Epidermal melanocyte (primary cell): ENCODE data around the gene PDE4DIP.
"Not testable (repeated sequence)": the region's sequence is repeated elsewhere in the genome, so short reads cannot be mapped to it uniquely, and the experiment has no call there.

Experiments
- DNase-seq: peaks from one replicate; pipeline ENCODE4 v3.0.0; 2011; ENCODE audit warnings: low spot score; ENCODE audit not compliant: insufficient read length

The PDE4DIP gene

GRCh38 chr1:148869634-148869961 lies 25.4 kb downstream of the PDE4DIP start:
- not testable (repeated sequence) for DNase-seq

- DNase-seq: not testable (repeated sequence)
These were observed 30.5 kb downstream of the PDE4DIP start for GRCh38 chr1:148874408-148875388.

DNA sequence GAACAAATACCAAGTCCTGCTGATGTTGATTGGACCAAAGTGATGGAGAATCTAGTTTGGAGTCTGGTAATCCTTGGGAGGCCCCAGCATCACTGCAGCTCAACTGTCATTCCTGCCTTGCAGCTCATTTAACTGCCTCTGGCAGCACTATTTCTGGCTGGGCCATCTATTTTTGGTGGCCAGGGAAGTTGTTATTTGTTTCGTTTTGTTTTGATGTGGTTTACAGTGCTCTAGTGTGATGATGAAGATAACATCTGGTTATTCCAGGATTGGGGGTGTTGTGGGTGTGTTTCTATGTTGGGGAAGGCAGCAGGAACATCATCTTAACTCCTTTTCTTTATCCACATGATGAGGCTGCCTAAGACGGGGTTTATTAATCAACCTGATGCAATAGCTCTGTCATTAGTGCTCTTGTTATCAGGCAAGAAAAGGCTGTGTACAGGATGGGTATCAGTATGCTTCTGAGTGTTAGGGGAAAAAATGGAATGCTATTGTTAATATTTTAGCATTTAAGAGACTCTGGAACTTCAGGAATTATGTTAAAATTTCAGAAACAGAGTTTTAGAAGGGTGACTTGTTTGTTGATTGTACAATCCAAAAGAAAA lies 35.7 kb downstream of the PDE4DIP start:
- DNase-seq: not testable (repeated sequence)

DNA sequence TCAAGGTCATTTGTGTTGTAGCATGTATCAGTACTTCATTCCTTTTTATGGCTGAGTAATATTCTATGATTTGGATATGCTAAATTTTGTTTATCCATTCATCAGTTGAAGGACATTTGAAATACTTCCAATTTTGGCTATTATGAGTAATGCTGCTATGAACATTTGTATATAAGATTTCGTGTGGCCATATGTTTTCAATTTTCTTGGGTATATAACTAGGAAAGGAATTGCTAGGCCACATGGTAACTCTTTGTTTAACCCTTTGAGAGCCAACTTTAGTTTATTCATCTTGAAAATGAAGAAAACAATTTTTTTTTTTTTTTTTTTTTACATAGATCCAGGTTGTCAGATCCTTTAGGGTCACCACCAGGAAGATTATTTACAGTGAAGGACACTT lies 37.0 kb downstream of the PDE4DIP start:
- not testable (repeated sequence) for DNase-seq

DNA sequence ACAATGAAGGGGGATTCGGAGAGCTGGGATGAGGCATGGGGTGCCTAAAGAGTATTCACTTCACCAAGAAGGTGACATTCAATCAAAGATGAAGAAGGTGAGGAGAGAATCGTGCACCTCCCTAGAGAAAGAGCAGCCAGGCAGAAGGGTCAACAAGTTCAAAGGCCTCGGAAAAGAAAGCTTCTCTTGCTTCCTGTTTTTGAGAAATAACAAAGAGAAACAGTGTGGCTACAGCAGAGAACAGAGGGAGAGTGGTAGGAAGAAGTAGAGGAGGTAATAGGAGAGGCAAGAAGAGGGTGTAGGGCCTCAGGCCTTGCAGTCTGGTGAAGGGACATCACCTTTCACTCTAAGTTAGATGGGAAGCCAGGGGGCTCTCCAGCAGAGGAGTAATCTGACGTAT lies 41.0 kb downstream of the PDE4DIP start:
- DNase-seq: not testable (repeated sequence)

GRCh38 chr1:148886293-148886692 lies 42.1 kb downstream of the PDE4DIP start:
- DNase-seq: not testable (repeated sequence)

DNA sequence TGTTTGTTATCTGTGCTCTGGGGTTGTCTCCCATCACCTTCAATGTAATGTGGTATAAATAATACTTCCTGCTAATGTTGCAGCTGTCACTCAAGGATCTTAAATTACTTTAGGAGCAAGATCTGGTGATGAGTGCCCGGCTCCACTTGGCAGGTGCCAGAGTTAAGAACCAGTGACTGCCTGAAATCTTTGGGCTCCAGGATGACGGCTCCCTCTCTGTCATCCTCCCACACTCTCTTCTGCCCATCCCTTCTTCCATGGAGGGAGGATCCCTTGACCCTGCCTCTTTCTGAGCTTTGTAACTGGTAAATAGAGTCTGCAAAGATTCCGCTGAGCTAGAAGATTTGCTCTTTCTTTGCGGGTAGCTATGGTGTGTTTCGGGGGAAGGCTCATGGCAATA lies 44.4 kb downstream of the PDE4DIP start:
- not testable (repeated sequence) for DNase-seq

DNA sequence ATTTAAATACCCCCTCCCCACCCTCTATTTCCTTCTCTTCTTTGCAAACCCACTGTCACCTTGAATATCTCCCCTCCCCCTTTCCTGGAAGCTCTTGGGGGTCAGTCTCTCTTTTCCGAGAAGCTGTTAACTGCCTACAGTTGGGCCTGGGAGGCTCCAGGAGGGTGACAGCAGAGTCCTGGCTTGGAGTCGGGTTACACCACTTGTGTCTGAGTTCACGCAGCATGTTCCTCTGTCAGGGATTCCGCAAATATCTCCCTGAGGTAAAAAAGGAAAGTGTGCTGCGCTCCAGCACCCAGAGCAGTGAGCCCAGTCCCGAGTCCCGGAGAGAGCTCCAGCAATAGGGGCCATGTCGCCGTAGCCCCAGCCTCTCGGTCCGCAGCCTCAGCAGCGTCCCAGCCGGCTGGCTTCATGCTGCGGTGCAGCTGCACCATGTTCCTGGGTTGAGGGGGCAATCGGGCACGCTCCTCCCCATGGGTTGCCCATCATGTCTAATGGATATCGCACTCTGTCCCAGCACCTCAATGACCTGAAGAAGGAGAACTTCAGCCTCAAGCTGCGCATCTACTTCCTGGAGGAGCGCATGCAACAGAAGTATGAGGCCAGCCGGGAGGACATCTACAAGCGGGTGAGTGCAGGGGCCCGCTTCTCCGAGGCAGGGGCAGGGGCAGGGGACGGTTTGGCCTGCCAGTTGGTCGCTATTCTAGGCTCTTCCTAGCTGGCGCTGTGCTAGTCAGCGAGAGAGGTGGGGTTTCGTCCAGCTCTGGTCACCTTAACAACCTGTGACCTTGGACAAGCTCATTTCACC lies 45.2 kb downstream of the PDE4DIP start:
- DNase-seq: not testable (repeated sequence)

DNA sequence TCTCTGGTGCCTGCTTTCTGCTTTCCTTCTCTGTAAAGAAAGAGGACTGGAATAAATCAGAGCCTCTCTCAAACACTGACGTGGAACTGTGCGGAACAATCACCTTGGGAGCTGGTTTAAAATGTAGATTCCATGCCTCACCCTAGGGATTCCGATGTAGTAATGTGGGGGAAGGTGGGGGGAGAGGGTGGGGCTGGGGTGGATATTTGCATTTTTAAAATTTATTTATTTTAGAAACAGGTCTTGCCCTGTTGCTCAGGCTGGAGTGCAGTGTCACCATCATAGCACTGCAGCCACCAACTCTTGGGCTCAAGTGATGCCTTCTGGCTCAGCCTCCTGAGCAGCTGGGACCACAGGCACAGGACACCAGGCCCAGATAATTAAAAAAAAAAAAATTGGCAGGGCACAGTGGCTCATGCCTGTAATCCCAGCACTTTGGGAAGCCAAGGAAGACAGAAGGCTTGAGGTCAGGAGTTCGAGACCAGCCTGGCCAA lies 45.9 kb downstream of the PDE4DIP start:
- not testable (repeated sequence) for DNase-seq

GRCh38 chr1:148894360-148895352 lies 50.4 kb downstream of the PDE4DIP start:
- DNase-seq: not testable (repeated sequence)

DNA sequence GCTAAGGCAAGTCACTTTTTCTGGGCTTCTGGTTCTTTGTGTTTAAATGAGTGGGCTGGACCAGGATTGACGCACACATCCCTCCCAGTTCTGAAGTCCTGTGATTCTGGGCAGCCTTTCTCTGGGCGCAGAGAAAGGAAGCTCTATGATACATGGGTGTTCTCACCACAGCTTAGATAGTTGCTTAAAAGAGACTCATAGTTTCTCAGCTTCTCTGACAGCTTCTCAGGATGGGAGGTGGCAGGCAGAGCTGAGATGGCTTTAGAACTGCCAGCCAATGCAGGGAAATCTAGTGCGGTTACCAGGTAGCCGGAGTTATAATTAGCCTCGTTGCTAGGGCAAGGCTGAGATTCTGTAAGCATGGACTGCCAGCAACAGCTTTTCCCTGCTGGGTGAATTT lies 55.8 kb downstream of the PDE4DIP start:
- not testable (repeated sequence) for DNase-seq

- not testable (repeated sequence) for DNase-seq
These were observed 56.5 kb downstream of the PDE4DIP start for GRCh38 chr1:148900691-148901090.

GRCh38 chr1:148901150-148901952 lies 57.1 kb downstream of the PDE4DIP start:
- DNase-seq: not testable (repeated sequence)

DNA sequence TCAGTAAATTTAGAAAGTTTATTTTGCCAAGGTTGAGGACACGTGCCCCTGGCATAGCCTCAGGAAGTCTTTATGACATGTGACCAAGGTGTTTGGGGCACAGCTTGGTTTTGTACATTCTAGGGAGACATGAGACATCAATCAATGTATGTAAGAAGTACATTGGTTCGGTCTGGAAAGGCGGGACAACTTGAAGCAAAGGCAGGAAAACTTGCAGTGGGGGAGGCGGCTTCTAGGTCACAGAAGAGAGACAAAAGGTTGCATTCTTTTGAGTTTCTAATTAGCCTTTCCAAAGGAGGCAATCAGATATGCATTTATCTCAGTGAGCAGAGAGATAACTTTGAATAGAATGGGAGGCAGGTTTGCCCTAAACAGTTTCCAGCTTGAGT lies 57.7 kb downstream of the PDE4DIP start:
- not testable (repeated sequence) for DNase-seq

DNA sequence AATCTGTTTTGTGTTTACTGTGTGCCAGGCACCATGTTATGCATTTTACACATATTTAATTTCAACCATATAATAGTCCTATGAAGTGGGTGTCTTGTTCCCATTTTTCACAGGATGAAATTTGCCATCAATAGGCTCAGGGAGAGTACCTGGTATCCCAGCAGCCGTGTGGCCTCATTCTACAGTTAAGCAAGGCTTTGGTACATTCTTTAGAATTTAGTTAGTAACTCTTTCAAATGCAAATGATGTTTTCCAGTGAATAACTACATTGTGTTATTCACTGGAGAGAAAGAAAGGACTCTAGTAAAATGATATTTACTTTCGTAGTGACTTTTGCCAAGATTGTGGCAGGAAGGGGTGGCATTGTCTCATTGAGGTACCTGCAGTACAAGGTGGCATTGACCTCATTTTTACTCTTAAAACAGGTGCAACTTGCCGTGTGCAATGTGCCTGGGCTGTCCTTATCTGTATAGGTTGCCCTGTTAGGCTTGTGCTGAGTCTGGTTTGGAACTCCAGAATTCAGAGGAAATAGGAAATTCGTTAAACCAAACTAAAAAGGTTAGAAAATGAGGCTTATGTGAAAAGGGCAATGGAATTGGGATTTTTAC lies 65.1 kb downstream of the PDE4DIP start:
- not testable (repeated sequence) for DNase-seq

- DNase-seq: not testable (repeated sequence)
These were observed 67.2 kb downstream of the PDE4DIP start for GRCh38 chr1:148911303-148911928.

DNA sequence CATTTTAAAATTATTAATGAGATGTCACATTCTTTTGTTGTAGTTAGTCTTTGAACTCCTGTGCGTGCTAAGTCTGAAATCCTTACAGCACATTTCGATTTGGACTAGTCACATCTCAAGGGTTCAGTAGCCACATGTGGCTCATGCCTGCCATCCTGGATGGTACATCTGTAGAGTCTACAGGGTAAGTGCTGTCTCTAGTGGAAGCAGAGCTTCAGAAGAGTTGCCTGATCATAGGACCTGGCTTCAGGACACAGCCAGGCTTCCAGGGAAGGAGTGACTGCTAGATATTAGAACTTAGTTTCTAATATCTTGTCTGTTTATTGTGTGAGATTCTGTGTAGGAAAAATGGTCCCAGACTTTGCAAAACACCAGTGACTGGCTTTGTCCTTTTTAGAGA lies 72.0 kb downstream of the PDE4DIP start:
- not testable (repeated sequence) for DNase-seq

GRCh38 chr1:148916695-148917348 lies 72.6 kb downstream of the PDE4DIP start:
- DNase-seq: not testable (repeated sequence)
